ENCODE results near the gene ALDH1B1.

GRCh38 chr9:38387751-38388150, 4.8 kb upstream of the ALDH1B1 start:
- TF ChIP-seq, protein P1, sequence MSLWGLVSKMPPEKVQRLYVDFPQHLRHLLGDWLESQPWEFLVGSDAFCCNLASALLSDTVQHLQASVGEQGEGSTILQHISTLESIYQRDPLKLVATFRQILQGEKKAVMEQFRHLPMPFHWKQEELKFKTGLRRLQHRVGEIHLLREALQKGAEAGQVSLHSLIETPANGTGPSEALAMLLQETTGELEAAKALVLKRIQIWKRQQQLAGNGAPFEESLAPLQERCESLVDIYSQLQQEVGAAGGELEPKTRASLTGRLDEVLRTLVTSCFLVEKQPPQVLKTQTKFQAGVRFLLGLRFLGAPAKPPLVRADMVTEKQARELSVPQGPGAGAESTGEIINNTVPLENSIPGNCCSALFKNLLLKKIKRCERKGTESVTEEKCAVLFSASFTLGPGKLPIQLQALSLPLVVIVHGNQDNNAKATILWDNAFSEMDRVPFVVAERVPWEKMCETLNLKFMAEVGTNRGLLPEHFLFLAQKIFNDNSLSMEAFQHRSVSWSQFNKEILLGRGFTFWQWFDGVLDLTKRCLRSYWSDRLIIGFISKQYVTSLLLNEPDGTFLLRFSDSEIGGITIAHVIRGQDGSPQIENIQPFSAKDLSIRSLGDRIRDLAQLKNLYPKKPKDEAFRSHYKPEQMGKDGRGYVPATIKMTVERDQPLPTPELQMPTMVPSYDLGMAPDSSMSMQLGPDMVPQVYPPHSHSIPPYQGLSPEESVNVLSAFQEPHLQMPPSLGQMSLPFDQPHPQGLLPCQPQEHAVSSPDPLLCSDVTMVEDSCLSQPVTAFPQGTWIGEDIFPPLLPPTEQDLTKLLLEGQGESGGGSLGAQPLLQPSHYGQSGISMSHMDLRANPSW (CRISPR knock-in tag; IDR thresholded peaks at IDR 0.05; ENCODE audit: borderline replicate concordance) = no peak
- no peak for TF ChIP-seq ZNF441 (CRISPR knock-in tag; IDR thresholded peaks at IDR 0.05; ENCODE audit: borderline replicate concordance)
- TF ChIP-seq CTCF (CRISPR knock-in tag; IDR thresholded peaks at IDR 0.05) = no peak
- TF ChIP-seq STAG1 (CRISPR knock-in tag; IDR thresholded peaks at IDR 0.05) = no peak
- no peak for TF ChIP-seq TEAD2 (CRISPR knock-in tag; IDR thresholded peaks at IDR 0.05)
- no peak for TF ChIP-seq FOSL1 (CRISPR knock-in tag; IDR thresholded peaks at IDR 0.05; ENCODE audit: borderline replicate concordance)
- no peak for TF ChIP-seq ZNF709 (CRISPR knock-in tag; IDR thresholded peaks at IDR 0.05)
- TF ChIP-seq ELF4 (CRISPR knock-in tag; IDR thresholded peaks at IDR 0.05; ENCODE audit: borderline replicate concordance) = no peak
- TF ChIP-seq HDAC6 (IDR thresholded peaks at IDR 0.05; ENCODE audit: low read depth, low read length) = no peak
- TF ChIP-seq ZNF24 (IDR thresholded peaks at IDR 0.05) = no peak
- no peak for TF ChIP-seq CHD2 (IDR thresholded peaks at IDR 0.05; ENCODE audit: low read depth, low read length)
- TF ChIP-seq RBM39 (IDR thresholded peaks at IDR 0.05; ENCODE audit: low read depth, low read length, poor library complexity, severe bottlenecking) = no peak
- TF ChIP-seq POLR2A (IDR thresholded peaks at IDR 0.05; ENCODE audit: insufficient read depth in 1 of 2, low read depth in 2 of 2, low read length in 2 of 2) = no peak
- TF ChIP-seq, protein P2, sequence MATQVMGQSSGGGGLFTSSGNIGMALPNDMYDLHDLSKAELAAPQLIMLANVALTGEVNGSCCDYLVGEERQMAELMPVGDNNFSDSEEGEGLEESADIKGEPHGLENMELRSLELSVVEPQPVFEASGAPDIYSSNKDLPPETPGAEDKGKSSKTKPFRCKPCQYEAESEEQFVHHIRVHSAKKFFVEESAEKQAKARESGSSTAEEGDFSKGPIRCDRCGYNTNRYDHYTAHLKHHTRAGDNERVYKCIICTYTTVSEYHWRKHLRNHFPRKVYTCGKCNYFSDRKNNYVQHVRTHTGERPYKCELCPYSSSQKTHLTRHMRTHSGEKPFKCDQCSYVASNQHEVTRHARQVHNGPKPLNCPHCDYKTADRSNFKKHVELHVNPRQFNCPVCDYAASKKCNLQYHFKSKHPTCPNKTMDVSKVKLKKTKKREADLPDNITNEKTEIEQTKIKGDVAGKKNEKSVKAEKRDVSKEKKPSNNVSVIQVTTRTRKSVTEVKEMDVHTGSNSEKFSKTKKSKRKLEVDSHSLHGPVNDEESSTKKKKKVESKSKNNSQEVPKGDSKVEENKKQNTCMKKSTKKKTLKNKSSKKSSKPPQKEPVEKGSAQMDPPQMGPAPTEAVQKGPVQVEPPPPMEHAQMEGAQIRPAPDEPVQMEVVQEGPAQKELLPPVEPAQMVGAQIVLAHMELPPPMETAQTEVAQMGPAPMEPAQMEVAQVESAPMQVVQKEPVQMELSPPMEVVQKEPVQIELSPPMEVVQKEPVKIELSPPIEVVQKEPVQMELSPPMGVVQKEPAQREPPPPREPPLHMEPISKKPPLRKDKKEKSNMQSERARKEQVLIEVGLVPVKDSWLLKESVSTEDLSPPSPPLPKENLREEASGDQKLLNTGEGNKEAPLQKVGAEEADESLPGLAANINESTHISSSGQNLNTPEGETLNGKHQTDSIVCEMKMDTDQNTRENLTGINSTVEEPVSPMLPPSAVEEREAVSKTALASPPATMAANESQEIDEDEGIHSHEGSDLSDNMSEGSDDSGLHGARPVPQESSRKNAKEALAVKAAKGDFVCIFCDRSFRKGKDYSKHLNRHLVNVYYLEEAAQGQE (IDR thresholded peaks at IDR 0.05; ENCODE audit: borderline replicate concordance in 1 of 2, low read depth in 1 of 2, low read length in 2 of 2) = no peak

Measured in HepG2 (cell line).